Lung microvascular endothelial cell (primary cell): ENCODE results near the gene PFDN2. TPM values are rescaled to one million over a fixed set of nuclear protein-coding genes. Genes with fewer than 3 reads are reported as not detected.
A peak's percentile ranks its signal among the peaks of the same experiment; 100 is the strongest.

ENCODE experiments used
- DNase-seq, 2 donors: peaks; one replicate each; pipeline versions ENCODE4 v3.0.0 to v3.0.0-alpha.2; 2010; ENCODE audit warnings: low read depth in 2 of 2
- total RNA-seq: library from RNA; depleted of rRNA; stranded (reverse); fragments of >200 nt; gene quantifications from 2 replicates; pipeline ENCODE4 v1.2.1, GENCODE V29; 2014

PFDN2 gene
- 22.9 and 36.3 TPM in 2 replicates for total RNA-seq

- peak; percentile 90 to 91 for DNase-seq
Measured at GRCh38 chr1:161117759-161118581, at the start of gene PFDN2, which contains the start of gene NIT1. Gene PFDN2 (minus strand): TSS chr1:161118037. CDS start chr1:161118026, 11 bp downstream. Gene NIT1 (plus strand): TSS chr1:161118105. CDS start chr1:161118177, 72 bp downstream.

- DNase-seq, result peak in 1 of 2 donors; percentile 31
Measured at GRCh38 chr1:161166669-161167548, 49.1 kb upstream of the PFDN2 start.

- peak; percentile 99 for DNase-seq
Measured at GRCh38 chr1:161165742-161166668, 48.2 kb upstream of the PFDN2 start, which contains the start of gene PPOX. Gene PPOX (plus strand): TSS chr1:161166426. CDS start chr1:161166848, 422 bp downstream.

- no peak for DNase-seq
Measured at GRCh38 chr1:161164901-161165610, 47.2 kb upstream of the PFDN2 start.

GRCh38 chr1:161163793-161164192 is 46.0 kb upstream of the PFDN2 start:
- DNase-seq, result no peak

- no peak for DNase-seq
Measured at GRCh38 chr1:161162806-161163205, 45.0 kb upstream of the PFDN2 start.

GRCh38 chr1:161162052-161162451 is 44.2 kb upstream of the PFDN2 start:
- no peak for DNase-seq

GRCh38 chr1:161161652-161162051 is 43.8 kb upstream of the PFDN2 start:
- DNase-seq, result no peak

- no peak for DNase-seq
Measured at GRCh38 chr1:161160671-161161145, 42.9 kb upstream of the PFDN2 start.

- DNase-seq, result no peak
Measured at GRCh38 chr1:161159913-161160243, 42.0 kb upstream of the PFDN2 start.

GRCh38 chr1:161159087-161159912 is 41.5 kb upstream of the PFDN2 start, which contains the start of gene USP21:
Gene USP21 (plus strand): TSS chr1:161159500. CDS start chr1:161160641, 1,141 bp downstream.
- DNase-seq, result peak; percentile 91 to 94

GRCh38 chr1:161158316-161159010 is 40.6 kb upstream of the PFDN2 start:
- DNase-seq, result no peak

- no peak for DNase-seq
Measured at GRCh38 chr1:161157867-161158266, 40.0 kb upstream of the PFDN2 start.

- peak; percentile 89 to 94 for DNase-seq
Measured at GRCh38 chr1:161153682-161154337, 36.0 kb upstream of the PFDN2 start, which contains the start of gene UFC1. Gene UFC1 (plus strand): TSS chr1:161153978. CDS start chr1:161153998, 20 bp downstream.

GRCh38 chr1:161153176-161153575 is 35.3 kb upstream of the PFDN2 start:
- no peak for DNase-seq

GRCh38 chr1:161145832-161146231 is 28.0 kb upstream of the PFDN2 start:
- DNase-seq, result no peak

- no peak for DNase-seq
Measured at GRCh38 chr1:161140755-161141400, 23.0 kb upstream of the PFDN2 start.
